GM12892 (cell line): ENCODE results near the gene NAV1.

ENCODE experiments used
- POLR2A ChIP-seq: IDR thresholded peaks from 2 replicates; pipeline ENCODE4 v1.6.1; 2011; ENCODE audit warnings: low read depth, low read length, control low read depth
- POLR2AphosphoS5 ChIP-seq: IDR thresholded peaks from 2 replicates; pipeline ENCODE4 v1.6.1; 2011; ENCODE audit warnings: low read depth, low read length, control low read depth

DNA sequence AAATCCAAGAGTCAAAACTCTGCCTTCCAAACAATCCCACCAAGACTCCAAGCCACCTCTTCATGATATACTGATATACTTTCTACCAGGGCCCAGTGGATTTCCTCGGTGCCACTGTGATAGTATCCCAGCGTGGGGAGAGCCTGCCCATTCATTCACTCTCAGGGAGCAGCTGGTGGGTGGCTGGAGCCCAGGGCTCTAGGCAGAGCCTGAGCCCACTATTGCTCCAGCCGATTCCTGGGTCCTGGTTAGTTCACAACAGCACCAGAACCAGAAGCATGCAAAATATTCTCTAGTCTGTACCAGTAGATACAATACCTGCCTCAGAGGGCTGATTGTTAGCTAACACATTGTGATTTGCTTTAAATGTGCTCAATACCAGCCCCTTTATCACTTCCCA is 32.8 kb upstream of the NAV1 start:
- no peak for TF ChIP-seq POLR2A
- no peak for TF ChIP-seq POLR2AphosphoS5
